Measurements from ENCODE around the gene WDFY3.

The WDFY3 gene

GRCh38 chr4:84826681-84827080 lies 139.8 kb downstream of the WDFY3 start (continued):
- TF ChIP-seq POU6F1 (CRISPR knock-in tag; IDR thresholded peaks at IDR 0.05; ENCODE audit: borderline replicate concordance, low read depth) (no peak), SNAI2 (CRISPR knock-in tag; IDR thresholded peaks at IDR 0.05) (no peak), ZNF8 (CRISPR knock-in tag; IDR thresholded peaks at IDR 0.05) (no peak), RARB (CRISPR knock-in tag; IDR thresholded peaks at IDR 0.05) (no peak), CSDC2 (CRISPR knock-in tag; IDR thresholded peaks at IDR 0.05) (no peak), GLIS3 (CRISPR knock-in tag; IDR thresholded peaks at IDR 0.05) (no peak), ZNF70 (CRISPR knock-in tag; IDR thresholded peaks at IDR 0.05) (no peak)

GRCh38 chr4:84825701-84826341 lies 140.7 kb downstream of the WDFY3 start:
- no peak for ATAC-seq
- TF ChIP-seq BACH2 (CRISPR knock-in tag; IDR thresholded peaks at IDR 0.05; ENCODE audit: borderline replicate concordance) (no peak), ZNF8 (CRISPR knock-in tag; IDR thresholded peaks at IDR 0.05) (no peak), ISL1 (CRISPR knock-in tag; IDR thresholded peaks at IDR 0.05) (no peak), ZFP3 (CRISPR knock-in tag; IDR thresholded peaks at IDR 0.05) (no peak), PATZ1 (CRISPR knock-in tag; IDR thresholded peaks at IDR 0.05; ENCODE audit: borderline replicate concordance) (no peak), PPARA (CRISPR knock-in tag; IDR thresholded peaks at IDR 0.05; ENCODE audit: borderline replicate concordance) (no peak), CSDC2 (CRISPR knock-in tag; IDR thresholded peaks at IDR 0.05) (no peak), TSHZ2 (CRISPR knock-in tag; IDR thresholded peaks at IDR 0.05) (no peak), RARB (CRISPR knock-in tag; IDR thresholded peaks at IDR 0.05) (no peak), ESRRG (CRISPR knock-in tag; IDR thresholded peaks at IDR 0.05) (no peak), CREB5 (CRISPR knock-in tag; IDR thresholded peaks at IDR 0.05; ENCODE audit: low read depth) (no peak), ARNTL (CRISPR knock-in tag; IDR thresholded peaks at IDR 0.05; ENCODE audit: borderline replicate concordance, low read depth) (no peak), GLIS3 (CRISPR knock-in tag; IDR thresholded peaks at IDR 0.05) (no peak), ZNF70 (CRISPR knock-in tag; IDR thresholded peaks at IDR 0.05) (no peak), POU6F1 (CRISPR knock-in tag; IDR thresholded peaks at IDR 0.05; ENCODE audit: borderline replicate concordance, low read depth) (no peak)

DNA sequence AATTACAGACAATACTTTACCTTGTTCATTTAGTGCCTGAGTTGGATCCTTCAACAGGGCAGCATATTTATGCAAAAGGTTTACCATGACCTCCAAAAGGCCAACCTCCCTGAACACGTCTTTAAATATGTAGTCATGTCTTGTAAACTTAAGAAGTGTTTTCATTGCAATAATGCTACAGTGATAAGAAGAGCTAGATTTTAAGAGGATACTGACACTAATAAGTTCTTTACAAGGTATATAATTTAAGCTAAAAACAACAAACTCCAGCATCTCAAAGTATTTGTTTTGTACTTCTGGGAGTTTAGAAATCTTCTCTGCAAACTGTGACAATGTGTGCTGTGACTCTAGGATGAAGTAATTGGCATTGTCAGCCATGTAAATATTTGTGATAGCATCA lies 145.4 kb downstream of the WDFY3 start:
- no peak for TF ChIP-seq CSDC2 (CRISPR knock-in tag; IDR thresholded peaks at IDR 0.05)
- no peak for TF ChIP-seq ARNTL (CRISPR knock-in tag; IDR thresholded peaks at IDR 0.05; ENCODE audit: borderline replicate concordance, low read depth)
- no peak for TF ChIP-seq ZC3H10 (CRISPR knock-in tag; IDR thresholded peaks at IDR 0.05)
- TF ChIP-seq GLIS3 (CRISPR knock-in tag; IDR thresholded peaks at IDR 0.05): no peak
- TF ChIP-seq ESRRG (CRISPR knock-in tag; IDR thresholded peaks at IDR 0.05): no peak
- TF ChIP-seq SNAI2 (CRISPR knock-in tag; IDR thresholded peaks at IDR 0.05): no peak
- no peak for TF ChIP-seq ZNF70 (CRISPR knock-in tag; IDR thresholded peaks at IDR 0.05)
- TF ChIP-seq ZNF565 (CRISPR knock-in tag; conservative IDR thresholded peaks at IDR 0.05; ENCODE audit: low read depth): no peak
- TF ChIP-seq TCF4 (CRISPR knock-in tag; IDR thresholded peaks at IDR 0.05; ENCODE audit: borderline replicate concordance): no peak
- no peak for ATAC-seq

Data from SK-N-SH treated with all-trans-retinoic acid at 6 μM for 48 hours (cell line).